Aorta (tissue), 5 donors: ENCODE results near the gene ADAMTSL3. TPM values are rescaled to one million over a fixed set of nuclear protein-coding genes. Genes with fewer than 3 reads are reported as not detected.

ENCODE experiments used
- ATAC-seq: fragments of 200-7000 bp; cut with Tn5 transposase; one replicate; pipeline ENCODE4 v1.9.1; 2022; ENCODE audit warnings: moderate library complexity; ENCODE audit not compliant: low FRiP score
- DNase-seq, 2 donors: peaks; one replicate each; pipeline ENCODE4 v3.0.0-alpha.2; 2020
- H3K27ac ChIP-seq, 2 donors: one replicate each; pipeline ENCODE4 v1.5.1; 2013; ENCODE audit warnings: low read length in 2 of 2, mild to moderate bottlenecking in 2 of 2, moderate library complexity in 2 of 2, control low read depth in 1 of 2, inconsistent platforms in 1 of 2, low read depth in 1 of 2
- H3K27me3 ChIP-seq, 2 donors: one replicate each; pipeline ENCODE4 v1.6.1; 2013; ENCODE audit warnings: control low read depth in 1 of 2, low read length in 1 of 2, mild to moderate bottlenecking in 1 of 2, moderate library complexity in 1 of 2; ENCODE audit not compliant: insufficient read depth in 2 of 2, control insufficient read depth in 1 of 2
- H3K36me3 ChIP-seq, 2 donors: one replicate each; pipeline ENCODE4 v1.6.1; 2013; ENCODE audit warnings: control low read depth in 1 of 2, low read length in 1 of 2, mild to moderate bottlenecking in 1 of 2; ENCODE audit not compliant: insufficient read depth in 2 of 2, control insufficient read depth in 1 of 2
- H3K4me1 ChIP-seq, 2 donors: one replicate each; pipeline ENCODE4 v1.6.1; 2013; ENCODE audit warnings: low read length in 2 of 2, control low read depth in 1 of 2, mild to moderate bottlenecking in 1 of 2, moderate library complexity in 1 of 2; ENCODE audit not compliant: insufficient read depth in 2 of 2, control insufficient read depth in 1 of 2
- H3K4me3 ChIP-seq, 2 donors: one replicate each; pipeline ENCODE4 v1.5.1; 2013; ENCODE audit warnings: low read length in 2 of 2, control low read depth in 1 of 2, mild to moderate bottlenecking in 1 of 2
- H3K9me3 ChIP-seq: one replicate; pipeline ENCODE4 v1.6.1; 2013; ENCODE audit warnings: mild to moderate bottlenecking, low read length; ENCODE audit not compliant: control insufficient read depth
- WGBS, 2 donors: extraction: QIAGEN DNeasy Blood & Tissue Kit; methylation state at CpG; one replicate each; pipeline ENCODE4 v1.1.7; 2013; 5-methylcytosine and 5-hydroxymethylcytosine counted together
- intact Hi-C, 2 donors: fragments of 100-400 bp; cut with DNase I; formaldehyde crosslinking; loops; one replicate each; pipeline versions ENCODE4 v1.14.2 to v1.15.0; 2022
- long read RNA-seq, 2 donors: library from polyadenylated mRNA; unstranded; transcript quantifications; one replicate each; pipeline ENCODE4 v2.0.0, GENCODE V29; 2020 to 2021
- polyA plus RNA-seq, 2 donors: library from polyadenylated mRNA; stranded (reverse); fragments of 200-250 nt; gene quantifications; one replicate each; pipeline ENCODE4 v1.2.3, GENCODE V29; 2013
- total RNA-seq, 2 donors: library from RNA; stranded (reverse); fragmentation: NEBNext Ultra II Directional; extraction: Animal tissue kit (Norgen Biotek cat#: 25700); gene quantifications; one replicate each; pipeline ENCODE4 v1.2.1, GENCODE V29; 2021
- donor health status: healthy with polysubstance abuse.
- donor health status: Bipolar disorder and iron deficiency.
- donor health status: DM: no; HTN: no; CAD: no.
- donor health status: DM: no; HTN: no; CAD: no.
- donor health status: DM: yes; HTN: yes; CAD: no.

ADAMTSL3 gene
- 10 to 100 TPM; 54.8 to 74.5 TPM for total RNA-seq
- polyA plus RNA-seq, result 10 to 100 TPM in 1 of 2 donors, 1 to 10 TPM in 1; 4.6 to 18.3 TPM
- long read RNA-seq, donor 1, partial matches to known transcripts, result 63 of 96 reads
- long read RNA-seq, donor 1, other reads (novel, unspliced or antisense), result 33 of 96 reads
- long read RNA-seq, donor 2, partial matches to known transcripts, result 19 of 39 reads
- long read RNA-seq, donor 2, other reads (novel, unspliced or antisense), result 20 of 39 reads

- peak within 1 kb of the TSS; percentile 48 to 87 for H3K4me3 ChIP-seq
- H3K27me3 ChIP-seq, result no peaks in the 10 kb centered on the region
- peaks cover 3 to 5% of the 10 kb centered on the region in 2 donors for H3K4me1 ChIP-seq
- 0 to 1% methylated on average over 47 to 105 of the region's 105 CpGs for WGBS, 2 donors
- DNase-seq, result peak; percentile 86 to 96
- intact Hi-C loops, result loop anchor here (5.0 to 10.0 kb wide), 4 partner anchors 38 to 93 kb away; no protein-coding TSS in a partner anchor
- H3K36me3 ChIP-seq, result no peaks in the 10 kb centered on the region
- H3K9me3 ChIP-seq, result no peaks in the 10 kb centered on the region
- peak within 1 kb of the TSS; percentile 17 to 92 for H3K27ac ChIP-seq
- ATAC-seq, result peak; percentile 78
Measured at GRCh38 chr15:83653639-83654378, at the start of gene ADAMTSL3. Gene ADAMTSL3 (plus strand): TSS chr15:83654123. CDS start chr15:83655762, 1,639 bp downstream.

GRCh38 chr15:83604549-83604948 lies 49.4 kb upstream of the ADAMTSL3 start:
- H3K4me3 ChIP-seq, result no peak overlapping the region
- DNase-seq (no peak), ATAC-seq (no peak)
- WGBS, 2 donors, result 96 to 97% methylated on average over 1 of the region's 1 CpG
- intact Hi-C loops, result no loop called here
- no peaks in the 10 kb centered on the region for H3K27me3 ChIP-seq
- no peaks in the 10 kb centered on the region for H3K9me3 ChIP-seq
- H3K27ac ChIP-seq, result no peak overlapping the region
- H3K36me3 ChIP-seq, result no peaks in the 10 kb centered on the region
- peaks cover 0 to 3% of the 10 kb centered on the region in 2 donors for H3K4me1 ChIP-seq

- Histone ChIP-seq H3K27ac (peak overlapping the region in 1 of 2 donors; percentile 74), H3K27me3 (no peaks in the 10 kb centered on the region), H3K4me1 (peaks cover 0 to 3% of the 10 kb centered on the region in 2 donors), H3K36me3 (no peaks in the 10 kb centered on the region), H3K9me3 (no peaks in the 10 kb centered on the region), H3K4me3 (no peak overlapping the region)
- 3 to 9% methylated on average over 7 of the region's 7 CpGs for WGBS, 2 donors
- no peak for DNase-seq
- peak; percentile 70 for ATAC-seq
- intact Hi-C loops, result no loop called here
Measured at GRCh38 chr15:83605111-83605945, 48.6 kb upstream of the ADAMTSL3 start.

GRCh38 chr15:83610132-83610531 lies 43.8 kb upstream of the ADAMTSL3 start:
- ATAC-seq (no peak), DNase-seq (no peak)
- Histone ChIP-seq H3K36me3 (no peaks in the 10 kb centered on the region), H3K9me3 (no peaks in the 10 kb centered on the region), H3K4me3 (no peak overlapping the region), H3K27ac (no peak overlapping the region), H3K27me3 (no peaks in the 10 kb centered on the region), H3K4me1 (peaks cover 0 to 3% of the 10 kb centered on the region in 2 donors)
- intact Hi-C loops, result no loop called here
- 92 to 93% methylated on average over 3 of the region's 3 CpGs for WGBS, 2 donors

- ATAC-seq (no peak), DNase-seq (no peak)
- intact Hi-C loops, result no loop called here
- no peaks in the 10 kb centered on the region for H3K9me3 ChIP-seq
- no peaks in the 10 kb centered on the region for H3K4me1 ChIP-seq
- H3K36me3 ChIP-seq, result no peaks in the 10 kb centered on the region
- WGBS, 2 donors, result 86 to 89% methylated on average over 9 of the region's 9 CpGs
- no peak overlapping the region for H3K27ac ChIP-seq
- no peaks in the 10 kb centered on the region for H3K27me3 ChIP-seq
- H3K4me3 ChIP-seq, result no peak overlapping the region
Measured at GRCh38 chr15:83610901-83611685, 42.8 kb upstream of the ADAMTSL3 start.

- intact Hi-C loops, result no loop called here
Measured at GRCh38 chr15:83612226-83612625, 41.7 kb upstream of the ADAMTSL3 start.

GRCh38 chr15:83612898-83613635 lies 40.9 kb upstream of the ADAMTSL3 start:
- Histone ChIP-seq H3K4me3 (no peak overlapping the region), H3K27ac (no peak overlapping the region), H3K27me3 (no peaks in the 10 kb centered on the region), H3K36me3 (no peaks in the 10 kb centered on the region), H3K4me1 (no peaks in the 10 kb centered on the region), H3K9me3 (no peaks in the 10 kb centered on the region)
- WGBS, 2 donors, result 43 to 63% methylated on average over 2 of the region's 2 CpGs
- DNase-seq (no peak), ATAC-seq (no peak)
- intact Hi-C loops, result no loop called here

More at GRCh38 chr15:83612226-83612625, 41.7 kb upstream of the ADAMTSL3 start:
- Histone ChIP-seq H3K27ac (no peak overlapping the region), H3K27me3 (no peaks in the 10 kb centered on the region), H3K4me3 (no peak overlapping the region), H3K36me3 (no peaks in the 10 kb centered on the region), H3K9me3 (no peaks in the 10 kb centered on the region), H3K4me1 (no peaks in the 10 kb centered on the region)
- ATAC-seq (no peak), DNase-seq (no peak)
- 77 to 92% methylated on average over 5 of the region's 5 CpGs for WGBS, 2 donors
